Hindlimb muscle (tissue), 1 donor: ENCODE data around the gene YIF1B. TPM values are rescaled to one million over a fixed set of nuclear protein-coding genes. Genes with fewer than 3 reads are reported as not detected.

Source experiments
- DNase-seq: peaks from one replicate; pipeline ENCODE4 v3.0.0-alpha.2; 2013
- polyA plus RNA-seq: library from polyadenylated mRNA; unstranded; fragments of 120-200 nt; gene quantifications from one replicate; pipeline ENCODE4 v1.2.1, GENCODE V29; 2013; ENCODE audit not compliant: insufficient read length

The YIF1B gene
- polyA plus RNA-seq, 1 donor: 27.4 TPM

GRCh38 chr19:38333245-38333644 lies 17.5 kb upstream of the YIF1B start:
- no peak for DNase-seq

DNA sequence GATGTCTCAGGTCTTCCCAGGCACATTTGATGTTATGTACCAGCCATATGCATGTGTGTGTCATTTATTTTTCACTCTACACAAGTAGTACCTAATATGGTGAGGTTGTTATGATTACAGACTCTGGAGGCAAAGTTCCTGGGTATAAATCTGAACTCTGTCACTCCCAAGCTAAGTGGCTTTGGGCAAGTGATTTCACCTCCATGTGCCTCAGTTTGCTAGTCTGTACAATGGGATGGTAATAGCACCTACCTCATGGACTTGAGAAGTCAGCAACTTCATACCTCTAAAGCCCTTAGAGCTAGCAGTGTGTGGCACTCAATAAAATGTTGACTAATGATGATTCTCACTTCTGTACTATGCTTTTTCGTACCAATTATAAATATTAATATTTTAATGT lies 16.0 kb upstream of the YIF1B start:
- no peak for DNase-seq

- no peak for DNase-seq
Measured at GRCh38 chr19:38329651-38330050, 13.9 kb upstream of the YIF1B start.

DNA sequence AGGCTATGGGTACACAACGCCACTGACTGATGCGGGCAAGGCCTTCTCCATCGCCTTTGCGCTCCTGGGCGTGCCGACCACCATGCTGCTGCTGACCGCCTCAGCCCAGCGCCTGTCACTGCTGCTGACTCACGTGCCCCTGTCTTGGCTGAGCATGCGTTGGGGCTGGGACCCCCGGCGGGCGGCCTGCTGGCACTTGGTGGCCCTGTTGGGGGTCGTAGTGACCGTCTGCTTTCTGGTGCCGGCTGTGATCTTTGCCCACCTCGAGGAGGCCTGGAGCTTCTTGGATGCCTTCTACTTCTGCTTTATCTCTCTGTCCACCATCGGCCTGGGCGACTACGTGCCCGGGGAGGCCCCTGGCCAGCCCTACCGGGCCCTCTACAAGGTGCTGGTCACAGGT lies 10.8 kb upstream of the YIF1B start:
- no peak for DNase-seq

GRCh38 chr19:38324431-38324830 lies 8.7 kb upstream of the YIF1B start:
- no peak for DNase-seq

- DNase-seq: no peak
Measured at GRCh38 chr19:38323291-38323690, 7.5 kb upstream of the YIF1B start.

DNA sequence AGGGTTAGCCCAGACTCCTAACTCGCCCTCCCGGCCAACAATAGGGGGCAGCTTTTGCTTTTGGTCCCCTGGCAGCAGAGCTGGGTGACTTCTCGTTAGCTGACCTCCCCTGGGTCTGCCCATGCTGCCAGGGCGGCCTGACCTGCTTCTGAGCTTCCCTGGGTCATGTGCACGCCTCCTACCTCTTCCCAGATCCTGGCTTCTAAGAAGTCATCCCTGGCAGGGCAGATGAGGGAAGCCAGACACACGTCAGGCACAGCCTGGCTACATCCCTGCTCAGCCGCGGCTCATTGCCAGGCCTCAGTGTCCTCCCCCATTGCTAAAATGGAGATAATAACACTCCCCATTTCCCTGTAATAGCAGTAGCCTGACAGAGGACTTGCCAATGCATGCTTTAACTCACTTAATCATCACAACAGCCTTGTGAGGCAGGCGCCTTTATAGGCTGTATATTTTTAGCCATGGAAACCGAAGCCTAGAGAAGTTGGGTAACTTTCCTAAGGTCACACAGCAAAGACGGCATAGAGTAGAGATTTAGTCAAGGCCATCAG lies 6.0 kb upstream of the YIF1B start:
- no peak for DNase-seq

GRCh38 chr19:38320969-38321339 lies 5.2 kb upstream of the YIF1B start:
- no peak for DNase-seq

DNA sequence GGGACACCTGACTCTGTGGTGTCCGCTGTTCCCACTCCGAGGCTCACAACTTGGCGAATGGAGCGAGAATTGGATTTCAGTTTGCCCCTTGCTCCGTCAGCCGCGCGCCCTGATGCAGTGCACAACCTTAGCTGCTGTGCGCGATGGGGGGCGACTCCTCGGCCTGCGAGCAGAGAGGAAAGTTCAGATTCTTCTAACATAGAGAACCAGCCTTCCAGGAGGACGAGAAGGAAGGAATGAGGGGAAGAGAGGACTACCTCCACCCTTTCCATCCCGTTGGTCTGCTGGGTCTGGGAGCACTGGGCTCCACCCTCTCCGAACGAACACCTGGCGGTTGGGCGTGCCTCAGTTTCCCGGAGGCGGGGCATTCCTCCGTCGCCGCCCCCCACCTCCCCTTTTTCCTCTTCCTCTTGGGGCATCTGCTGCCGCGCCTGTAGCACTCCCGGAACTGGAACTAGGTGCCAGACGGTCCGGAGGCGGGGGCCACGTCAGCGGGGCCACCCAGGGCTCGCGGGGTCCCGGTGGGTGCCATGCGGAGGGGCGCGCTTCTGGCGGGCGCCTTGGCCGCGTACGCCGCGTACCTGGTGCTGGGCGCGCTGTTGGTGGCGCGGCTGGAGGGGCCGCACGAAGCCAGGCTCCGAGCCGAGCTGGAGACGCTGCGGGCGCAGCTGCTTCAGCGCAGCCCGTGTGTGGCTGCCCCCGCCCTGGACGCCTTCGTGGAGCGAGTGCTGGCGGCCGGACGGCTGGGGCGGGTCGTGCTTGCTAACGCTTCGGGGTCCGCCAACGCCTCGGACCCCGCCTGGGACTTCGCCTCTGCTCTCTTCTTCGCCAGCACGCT lies 3.9 kb upstream of the YIF1B start, which contains the start of gene KCNK6:
Gene KCNK6 (plus strand): TSS at position 425 of the 838 bp plus-strand sequence. CDS start 106 bp downstream, at position 531.
- peak; percentile 45 for DNase-seq

DNA sequence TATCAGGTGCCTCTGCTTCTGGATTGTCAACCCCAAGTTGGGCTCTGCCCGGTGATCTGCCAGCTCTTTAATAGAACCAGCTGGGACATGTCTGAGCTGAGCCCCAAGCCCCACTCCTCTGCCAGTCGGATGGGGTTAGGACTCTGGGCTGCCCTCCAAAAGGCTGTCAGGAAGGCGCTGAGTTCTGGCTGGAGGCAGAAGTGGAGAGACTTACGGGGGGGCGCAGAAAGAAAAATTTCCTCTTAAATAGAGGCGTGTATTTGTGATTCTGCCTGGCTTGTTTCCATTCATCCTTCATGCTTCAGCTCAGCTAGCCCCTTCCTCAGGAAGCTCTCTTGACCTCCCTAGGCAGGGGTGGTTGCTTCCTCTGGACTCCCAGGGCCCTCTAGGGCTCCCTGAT lies 2.9 kb upstream of the YIF1B start:
- no peak for DNase-seq

DNA sequence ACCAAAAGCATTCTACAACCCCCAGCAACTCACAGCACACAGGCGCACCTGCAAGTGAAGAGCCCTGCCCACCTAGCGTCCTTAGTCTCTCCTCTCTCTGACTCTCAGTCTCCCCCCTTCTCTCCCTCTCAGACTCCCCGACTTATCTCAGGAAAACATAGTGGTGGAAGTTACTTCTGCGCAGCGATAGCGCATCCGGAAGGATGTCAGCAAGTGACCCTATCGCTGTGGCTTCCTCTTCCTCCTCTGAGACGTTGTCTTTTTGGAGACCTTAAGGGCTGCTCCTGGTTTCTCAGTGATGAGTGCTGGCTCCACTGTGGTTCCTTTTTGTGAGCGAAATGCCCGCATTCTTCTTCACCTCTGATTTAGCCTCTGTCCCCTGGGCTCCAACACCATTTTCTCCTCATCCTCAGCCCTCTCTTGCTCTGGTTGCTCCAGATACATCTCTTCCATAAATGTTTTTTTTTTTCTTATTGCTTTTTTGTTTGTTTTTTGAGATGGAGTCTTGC lies 1.4 kb upstream of the YIF1B start:
- DNase-seq: no peak

GRCh38 chr19:38316477-38317067 lies 825 bp upstream of the YIF1B start:
- DNase-seq: no peak

GRCh38 chr19:38310986-38311385 lies 4.8 kb downstream of the YIF1B start:
- DNase-seq: no peak

DNA sequence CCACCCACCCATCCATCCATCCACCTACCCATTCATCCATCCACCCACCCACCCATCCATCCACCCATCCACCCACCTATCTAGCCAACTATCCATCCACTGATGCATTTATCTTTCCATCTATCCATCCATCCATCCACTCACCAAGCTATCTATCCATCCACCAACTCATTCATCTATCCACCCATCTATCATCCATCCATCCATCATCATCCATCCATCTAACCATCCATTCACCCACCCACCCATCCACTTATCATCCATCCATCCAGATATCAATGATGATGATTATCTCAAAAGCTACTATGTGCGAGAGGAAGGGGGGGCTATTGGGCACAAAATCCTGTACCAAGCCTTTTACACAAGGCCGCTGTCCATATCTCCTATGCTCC lies 5.5 kb downstream of the YIF1B start:
- no peak for DNase-seq

GRCh38 chr19:38309615-38310278 lies 6.0 kb downstream of the YIF1B start:
- no peak for DNase-seq

DNA sequence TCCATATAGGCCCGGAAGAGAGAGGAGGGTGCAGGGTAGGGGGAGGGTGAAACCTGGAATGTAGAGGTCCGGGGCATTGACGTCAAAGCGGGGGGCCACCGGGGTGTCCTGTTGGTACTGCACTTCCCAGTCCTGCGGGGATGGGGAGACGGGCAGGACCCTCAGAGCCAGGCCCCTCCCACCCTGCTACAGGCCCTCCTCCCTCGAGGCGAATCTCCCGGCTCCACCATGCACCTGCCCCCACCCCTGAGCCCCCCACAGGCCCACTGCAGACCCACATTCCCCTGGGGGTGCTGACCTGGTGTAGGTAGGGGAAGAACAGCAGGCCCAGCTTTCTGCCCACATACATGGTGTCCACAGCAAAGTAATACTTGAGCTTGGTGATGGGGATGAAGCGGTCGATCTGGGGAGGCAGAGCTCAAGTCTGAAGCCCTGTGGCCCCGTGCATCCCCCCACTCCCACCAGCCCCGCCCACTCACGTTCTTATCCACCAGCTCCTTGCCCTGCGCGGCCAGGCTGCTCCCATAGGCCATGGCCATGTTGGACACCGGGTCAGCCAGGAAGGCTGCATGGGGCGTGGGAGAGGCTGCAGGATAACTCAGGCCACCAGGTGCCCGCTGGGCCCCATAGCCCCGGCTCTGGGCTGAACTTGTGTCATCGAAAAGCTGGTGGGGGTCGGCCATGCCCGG lies 6.7 kb downstream of the YIF1B start:
- no peak for DNase-seq

DNA sequence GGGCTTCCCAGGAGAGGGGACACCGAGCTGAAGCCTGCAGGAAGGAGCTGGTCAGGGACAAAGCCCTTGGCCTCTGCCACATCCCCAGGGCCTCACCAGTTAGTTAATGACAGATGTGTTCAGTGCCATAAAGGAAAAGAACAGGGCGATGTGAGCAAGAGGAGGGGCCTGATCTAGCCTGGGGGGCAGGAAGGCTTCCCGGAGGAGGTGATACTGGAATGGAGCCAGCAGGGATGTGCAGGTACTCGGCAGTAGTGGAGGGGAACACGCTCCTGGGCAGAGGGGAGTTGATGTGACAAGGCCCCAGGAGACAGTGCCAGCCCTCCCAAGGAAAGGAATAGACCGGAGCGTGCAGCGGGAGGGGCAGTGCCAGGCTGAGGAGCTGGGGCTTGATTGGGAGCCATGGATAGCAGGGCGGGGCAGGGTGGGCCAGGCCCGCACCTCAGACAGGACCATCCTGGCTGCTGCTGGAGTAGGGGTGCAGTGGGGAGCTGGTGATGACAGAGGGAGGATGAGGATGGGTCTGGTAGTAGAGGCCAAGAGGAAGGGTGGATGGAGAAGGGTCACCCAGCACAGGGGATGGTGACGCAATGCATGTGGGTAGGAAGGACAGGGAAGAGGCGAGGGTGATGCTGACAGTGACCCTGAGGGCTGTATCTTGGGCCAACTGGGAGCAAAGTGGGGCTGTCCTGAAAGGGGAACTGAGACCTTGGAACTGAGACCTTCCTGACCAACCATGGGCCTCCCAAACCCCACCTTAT lies 7.6 kb downstream of the YIF1B start:
- no peak for DNase-seq

GRCh38 chr19:38307597-38307996 lies 8.2 kb downstream of the YIF1B start:
- DNase-seq: no peak

DNA sequence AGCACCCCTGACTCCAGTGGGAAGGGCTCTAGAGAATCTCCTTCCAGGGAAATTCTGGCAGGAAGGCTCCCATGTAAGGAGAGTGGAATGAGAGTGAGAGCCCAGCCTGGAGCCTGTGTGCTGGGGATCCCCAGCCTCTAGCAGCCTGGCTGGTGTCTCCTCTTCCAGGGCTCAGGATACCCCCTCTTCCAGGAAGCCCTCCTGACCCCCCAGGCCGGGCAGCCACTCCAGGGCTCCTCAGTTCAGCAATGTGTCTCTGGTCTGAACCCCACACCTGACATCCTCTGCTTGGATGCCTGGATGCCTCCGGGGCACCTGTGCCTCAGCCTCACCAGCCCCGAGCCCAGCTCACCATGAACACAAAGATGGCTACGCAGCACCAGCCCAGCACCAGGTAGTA lies 8.7 kb downstream of the YIF1B start:
- DNase-seq: no peak

- no peak for DNase-seq
Measured at GRCh38 chr19:38306236-38306635, 9.5 kb downstream of the YIF1B start.

DNA sequence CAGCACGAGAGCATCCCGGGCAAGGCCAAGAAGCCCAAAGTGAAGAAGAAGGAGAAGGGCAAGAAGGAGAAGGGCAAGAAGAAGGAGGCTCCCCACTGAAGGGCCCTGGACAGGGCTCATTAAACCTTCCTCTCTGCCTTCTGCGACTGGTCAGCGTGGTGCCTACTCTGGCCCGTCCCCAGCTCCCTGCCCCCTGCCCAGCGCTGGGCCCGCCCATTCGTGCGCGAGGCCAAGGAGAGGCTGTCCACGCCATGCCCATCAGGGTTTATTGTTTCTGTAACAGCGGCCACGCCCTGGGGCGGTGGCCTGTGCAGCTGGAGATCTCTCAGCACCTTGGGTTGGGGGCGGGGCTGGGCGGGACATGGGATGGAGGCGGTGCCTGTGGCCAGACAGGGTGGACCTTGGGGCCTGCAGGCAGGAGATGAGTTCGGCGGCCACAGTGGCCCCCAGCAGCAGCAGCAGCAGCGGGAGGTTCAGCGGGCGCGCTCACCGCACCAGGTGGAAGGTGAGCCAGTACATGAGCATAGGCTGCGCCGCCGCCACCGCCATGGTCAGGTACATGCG lies 10.8 kb downstream of the YIF1B start:
- DNase-seq: no peak
